Measurements from ENCODE around the gene WWOX. TPM values are rescaled to one million over a fixed set of nuclear protein-coding genes. Genes with fewer than 3 reads are reported as not detected.

WWOX gene
- total RNA-seq, 3 donors from 2014 or later = 11.7 to 18.0 (median 13.8) TPM

DNA sequence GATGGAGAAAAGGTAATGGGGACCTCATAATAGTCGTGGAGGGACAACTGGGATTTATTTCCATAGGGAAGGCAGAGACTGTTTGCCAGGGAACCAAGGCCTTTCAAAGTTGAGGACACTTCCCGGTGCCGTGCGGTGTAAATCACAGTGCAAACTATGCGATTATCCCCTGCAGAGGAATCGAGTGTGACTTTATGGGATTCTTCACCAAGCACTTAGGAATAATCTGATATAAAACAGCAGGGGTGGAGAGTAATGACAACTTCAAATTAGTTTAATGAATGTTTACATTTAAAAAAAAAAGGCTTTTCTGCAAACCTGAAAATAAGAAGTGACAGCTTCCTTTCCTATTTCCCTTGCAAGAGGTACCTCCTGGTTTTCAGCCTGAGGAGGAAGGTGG, 962.9 kb downstream of the WWOX start:
- TF ChIP-seq, protein P1, sequence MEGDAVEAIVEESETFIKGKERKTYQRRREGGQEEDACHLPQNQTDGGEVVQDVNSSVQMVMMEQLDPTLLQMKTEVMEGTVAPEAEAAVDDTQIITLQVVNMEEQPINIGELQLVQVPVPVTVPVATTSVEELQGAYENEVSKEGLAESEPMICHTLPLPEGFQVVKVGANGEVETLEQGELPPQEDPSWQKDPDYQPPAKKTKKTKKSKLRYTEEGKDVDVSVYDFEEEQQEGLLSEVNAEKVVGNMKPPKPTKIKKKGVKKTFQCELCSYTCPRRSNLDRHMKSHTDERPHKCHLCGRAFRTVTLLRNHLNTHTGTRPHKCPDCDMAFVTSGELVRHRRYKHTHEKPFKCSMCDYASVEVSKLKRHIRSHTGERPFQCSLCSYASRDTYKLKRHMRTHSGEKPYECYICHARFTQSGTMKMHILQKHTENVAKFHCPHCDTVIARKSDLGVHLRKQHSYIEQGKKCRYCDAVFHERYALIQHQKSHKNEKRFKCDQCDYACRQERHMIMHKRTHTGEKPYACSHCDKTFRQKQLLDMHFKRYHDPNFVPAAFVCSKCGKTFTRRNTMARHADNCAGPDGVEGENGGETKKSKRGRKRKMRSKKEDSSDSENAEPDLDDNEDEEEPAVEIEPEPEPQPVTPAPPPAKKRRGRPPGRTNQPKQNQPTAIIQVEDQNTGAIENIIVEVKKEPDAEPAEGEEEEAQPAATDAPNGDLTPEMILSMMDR (IDR thresholded peaks at IDR 0.05) = no peak
- no peak overlapping the region for H3K4me3 ChIP-seq
- intact Hi-C loops (cut with DNase I, micrococcal nuclease) = no loop called here
- H3K9me3 ChIP-seq = no peaks in the 10 kb centered on the region
- no peaks in the 10 kb centered on the region for H3K36me3 ChIP-seq (ENCODE audit: low read depth)
- ATAC-seq = no peak
- DNase-seq = no peak
- H3K4me1 ChIP-seq (ENCODE audit: low read depth) = no peaks in the 10 kb centered on the region

DNA sequence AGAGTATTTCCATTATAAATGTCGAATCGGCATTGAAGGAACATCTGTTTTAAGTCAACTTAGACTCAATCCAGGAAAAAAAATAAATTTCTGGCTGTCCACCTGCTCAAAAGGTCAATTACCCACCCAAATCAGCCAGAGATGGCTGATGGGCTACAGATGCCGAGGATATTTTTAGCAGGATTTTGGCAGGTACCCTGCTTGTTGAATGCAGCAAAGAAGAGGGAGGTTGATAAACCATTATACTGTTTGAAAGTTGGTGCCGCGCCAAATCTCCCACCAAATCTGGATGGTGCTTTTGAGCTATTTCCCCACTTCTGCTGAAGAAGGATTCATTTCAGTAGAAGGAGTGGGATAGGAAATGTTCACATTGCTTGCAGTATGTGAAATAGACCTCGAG, 963.4 kb downstream of the WWOX start:
- no peak for DNase-seq
- intact Hi-C loops (cut with DNase I, micrococcal nuclease) = no loop called here
- no peak for ATAC-seq
- TF ChIP-seq, protein P1 (IDR thresholded peaks at IDR 0.05) = no peak
- no peaks in the 10 kb centered on the region for H3K9me3 ChIP-seq
- H3K36me3 ChIP-seq (ENCODE audit: low read depth) = no peaks in the 10 kb centered on the region
- H3K4me1 ChIP-seq (ENCODE audit: low read depth) = no peaks in the 10 kb centered on the region
- no peak overlapping the region for H3K4me3 ChIP-seq

DNA sequence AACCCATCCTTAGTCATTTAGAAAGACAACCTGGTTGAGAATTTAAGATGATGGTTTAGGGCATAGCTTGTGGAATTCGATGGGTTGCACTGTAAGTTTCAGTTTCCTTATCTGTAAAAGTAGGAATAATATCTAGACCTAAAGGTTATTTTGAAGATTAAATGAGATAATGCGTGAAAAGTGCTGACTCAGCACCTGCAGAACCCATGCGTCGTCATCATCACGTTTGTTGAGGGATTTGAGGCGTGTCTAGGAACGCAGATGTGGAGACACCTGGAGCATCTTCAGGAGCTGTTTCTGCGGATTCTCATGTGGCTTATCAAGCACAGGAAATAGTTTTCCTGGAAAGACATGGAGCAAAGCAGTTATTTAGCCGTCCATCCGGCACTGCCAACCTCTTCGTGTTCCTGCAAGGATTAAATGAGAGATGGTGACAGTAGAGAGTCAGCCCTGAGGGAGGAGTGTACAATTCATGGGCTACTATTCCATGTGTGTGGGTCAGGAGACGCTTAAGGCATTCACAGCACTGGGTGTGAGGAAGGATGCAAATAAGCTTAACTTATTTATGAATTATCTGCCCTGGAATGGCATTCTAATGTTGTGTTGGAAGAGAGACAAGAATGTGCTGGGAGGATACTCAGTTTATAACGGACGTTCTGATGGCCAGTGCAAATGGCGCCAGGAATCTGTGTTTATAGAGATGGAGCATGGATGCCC, 965.0 kb downstream of the WWOX start:
- Histone ChIP-seq H3K36me3 (ENCODE audit: low read depth) (no peaks in the 10 kb centered on the region), H3K9me3 (no peaks in the 10 kb centered on the region), H3K4me3 (no peak overlapping the region), H3K4me1 (ENCODE audit: low read depth) (no peaks in the 10 kb centered on the region)
- intact Hi-C loops (cut with DNase I, micrococcal nuclease) = no loop called here
- TF ChIP-seq, protein P1 (IDR thresholded peaks at IDR 0.05) = no peak
- DNase-seq = no peak
- no peak for ATAC-seq

DNA sequence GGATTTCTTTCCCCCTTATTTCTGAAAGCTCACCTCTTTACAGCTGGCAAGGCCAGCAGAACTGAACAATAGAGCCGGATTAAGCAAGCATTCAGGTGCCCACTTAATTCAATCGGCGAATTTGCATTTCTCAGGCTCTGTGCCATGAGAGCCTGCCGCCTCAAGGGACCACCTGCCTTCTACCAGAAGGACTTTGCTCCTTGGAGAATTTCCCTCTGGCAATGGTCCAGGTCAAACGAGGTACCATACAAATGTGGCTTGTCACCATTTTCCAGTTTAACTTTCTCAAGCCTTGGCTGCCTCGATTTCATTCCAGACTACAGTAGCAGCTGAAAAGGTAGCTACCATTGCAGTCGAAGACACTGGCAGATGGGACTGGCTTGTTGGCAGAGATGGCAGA, 967.1 kb downstream of the WWOX start:
- TF ChIP-seq, protein P1 (IDR thresholded peaks at IDR 0.05) = no peak
- intact Hi-C loops (cut with DNase I, micrococcal nuclease) = no loop called here
- DNase-seq (no peak), ATAC-seq (peak; percentile 30)
- H3K4me3 ChIP-seq = no peak overlapping the region
- H3K9me3 ChIP-seq = no peaks in the 10 kb centered on the region
- H3K4me1 ChIP-seq (ENCODE audit: low read depth) = no peaks in the 10 kb centered on the region
- no peaks in the 10 kb centered on the region for H3K36me3 ChIP-seq (ENCODE audit: low read depth)

DNA sequence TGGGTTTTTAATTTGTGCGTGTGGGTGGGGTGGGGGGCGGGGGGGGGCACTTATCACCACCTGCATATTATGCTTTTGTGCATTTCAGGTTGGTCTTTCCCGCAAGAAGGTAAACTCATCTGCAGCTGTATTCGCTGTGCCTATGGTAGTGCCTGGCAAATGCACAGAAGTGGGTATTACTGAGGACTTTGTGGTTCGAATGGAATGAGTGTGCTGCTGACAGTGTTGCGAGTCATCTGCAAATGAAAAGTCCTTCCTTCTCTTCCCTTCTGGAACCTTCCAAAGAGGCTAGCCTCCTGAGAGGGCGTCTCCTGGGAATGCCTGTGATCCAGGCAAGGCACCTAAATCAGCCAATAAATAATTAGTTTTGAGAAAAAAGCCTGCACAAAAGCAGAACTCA, 968.1 kb downstream of the WWOX start:
- Histone ChIP-seq H3K36me3 (ENCODE audit: low read depth) (no peaks in the 10 kb centered on the region), H3K4me3 (no peak overlapping the region), H3K9me3 (no peaks in the 10 kb centered on the region), H3K4me1 (ENCODE audit: low read depth) (no peaks in the 10 kb centered on the region)
- ATAC-seq (no peak), DNase-seq (no peak)
- intact Hi-C loops (cut with DNase I, micrococcal nuclease) = no loop called here
- TF ChIP-seq, protein P1 (IDR thresholded peaks at IDR 0.05) = no peak

DNA sequence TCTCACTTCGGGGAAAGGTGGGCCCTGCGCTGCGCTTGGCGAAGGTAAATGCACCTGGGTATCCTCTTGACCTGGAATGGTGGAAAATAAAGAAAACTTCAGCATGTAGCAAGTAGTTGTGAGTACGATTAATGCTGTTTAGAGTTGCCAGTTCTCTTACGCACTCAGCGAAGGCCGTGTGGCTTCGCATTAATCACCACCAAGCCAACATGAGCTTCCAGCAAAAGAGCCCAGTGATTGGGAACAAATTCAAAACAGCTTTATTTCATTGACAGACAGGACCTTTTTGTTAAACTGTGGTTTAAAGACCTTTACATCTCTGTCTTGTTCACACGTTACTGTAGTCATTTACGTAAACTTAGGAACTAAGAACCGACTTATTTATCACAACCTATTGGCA, 969.7 kb downstream of the WWOX start:
- H3K36me3 ChIP-seq (ENCODE audit: low read depth) = no peaks in the 10 kb centered on the region
- DNase-seq (no peak), ATAC-seq (no peak)
- no peaks in the 10 kb centered on the region for H3K9me3 ChIP-seq
- no peaks in the 10 kb centered on the region for H3K4me1 ChIP-seq (ENCODE audit: low read depth)
- intact Hi-C loops (cut with DNase I, micrococcal nuclease) = no loop called here
- no peak overlapping the region for H3K4me3 ChIP-seq
- TF ChIP-seq, protein P1 (IDR thresholded peaks at IDR 0.05) = no peak
